PC-3 (cell line): ENCODE measurements around the gene TRPM7. TPM values are rescaled to one million over a fixed set of nuclear protein-coding genes. Genes with fewer than 3 reads are reported as not detected.

ENCODE experiments used
- ATAC-seq: fragments of 200-7000 bp; cut with Tn5 transposase; 2 replicates; pipeline ENCODE4 v1.9.1; 2020; ENCODE audit warnings: mild to moderate bottlenecking, moderate library complexity
- Bru-seq: library from RNA; stranded (reverse); fragments of 400-500 nt; gene quantifications from one replicate; lab custom pipeline; 2021; lab: Mats Ljungman, UMichigan
- BruChase-seq, 2 experiments: library from RNA; stranded (reverse); fragments of 400-500 nt; gene quantifications; one replicate each; lab custom pipeline; 2021; lab: Mats Ljungman, UMichigan
- BruUV-seq: library from RNA; stranded (reverse); fragments of 400-500 nt; replicated peaks from 2 replicates; lab custom pipeline; 2021; lab: Mats Ljungman, UMichigan
- CTCF ChIA-PET: fragments of 300-600 bp; sonication (Branson Sonifier 250); formaldehyde crosslinking; loops from one replicate; lab custom pipeline; 2022; ENCODE audit warnings: antibody characterized with exemption; lab: Charles Lee
- POLR2A ChIA-PET: fragments of 300-600 bp; sonication (Branson Sonifier 250); formaldehyde crosslinking; loops from one replicate; lab custom pipeline; 2022; ENCODE audit warnings: antibody characterized with exemption; ENCODE audit not compliant: unreplicated experiment; lab: Charles Lee
- DNase-seq: peaks from one replicate; pipeline ENCODE4 v3.0.0-alpha.2; 2015
- H2AFZ ChIP-seq: fragments of 300-600 bp; sonication (generic); 2 replicates; pipeline ENCODE4 v1.6.0; 2016; ENCODE audit warnings: antibody characterized with exemption, low read length
- H3F3A ChIP-seq: fragments of 300-600 bp; sonication (generic); one replicate; pipeline ENCODE4 v1.6.0; 2017; ENCODE audit warnings: antibody characterized with exemption, low read length, control low read depth, mild to moderate bottlenecking; ENCODE audit not compliant: unreplicated experiment
- H3K27ac ChIP-seq: fragments of 300-600 bp; sonication (generic); 2 replicates; pipeline ENCODE4 v1.5.1; 2016; ENCODE audit warnings: mild to moderate bottlenecking, low read length
- H3K27me3 ChIP-seq: fragments of 300-600 bp; sonication (generic); 2 replicates; pipeline ENCODE4 v1.6.1; 2016; ENCODE audit warnings: low read length, mixed read lengths
- H3K36me3 ChIP-seq: fragments of 300-600 bp; sonication (generic); 2 replicates; pipeline ENCODE4 v1.6.1; 2016; ENCODE audit warnings: low read depth, mixed run types, low read length, mixed read lengths
- H3K4me1 ChIP-seq: fragments of 300-600 bp; sonication (generic); 2 replicates; pipeline ENCODE4 v1.5.1; 2016; ENCODE audit warnings: low read length; ENCODE audit not compliant: insufficient read depth
- H3K4me2 ChIP-seq: fragments of 300-600 bp; sonication (generic); 2 replicates; pipeline ENCODE4 v1.6.0; 2016; ENCODE audit warnings: low read length
- H3K4me3 ChIP-seq: fragments of 300-600 bp; sonication (generic); 2 replicates; pipeline ENCODE4 v1.5.1; 2016; ENCODE audit warnings: mild to moderate bottlenecking, low read length, mixed read lengths
- H3K79me2 ChIP-seq: fragments of 300-600 bp; sonication (generic); 2 replicates; pipeline ENCODE4 v1.6.1; 2017; ENCODE audit warnings: low read length, mixed read lengths
- H3K9ac ChIP-seq: fragments of 300-600 bp; sonication (generic); 2 replicates; pipeline ENCODE4 v1.6.0; 2016; ENCODE audit warnings: mild to moderate bottlenecking, low read length
- H3K9me2 ChIP-seq: fragments of 300-600 bp; sonication (generic); replicated peaks from 2 replicates; pipeline ENCODE4 v1.6.1; 2016; ENCODE audit warnings: mixed run types, low read length, mixed read lengths
- H3K9me3 ChIP-seq: fragments of 300-600 bp; sonication (generic); 2 replicates; pipeline ENCODE4 v1.6.1; 2016; ENCODE audit warnings: low read length, mixed read lengths
- H4K20me1 ChIP-seq: fragments of 300-600 bp; sonication (generic); 2 replicates; pipeline ENCODE4 v1.6.1; 2016; ENCODE audit warnings: low read length, mixed read lengths
- CTCF ChIP-seq: fragments of 300-600 bp; sonication (generic); conservative IDR thresholded peaks from 2 replicates; pipeline ENCODE4 v1.5.1; 2017; ENCODE audit warnings: antibody characterized with exemption, low read depth, mild to moderate bottlenecking, low read length
- EZH2 ChIP-seq: fragments of 300-600 bp; sonication (generic); IDR thresholded peaks from one replicate; pipeline ENCODE4 v1.6.1; 2017; ENCODE audit warnings: antibody characterized with exemption, mild to moderate bottlenecking, low read length; ENCODE audit not compliant: unreplicated experiment
- EZH2phosphoT487 ChIP-seq: fragments of 300-600 bp; sonication (generic); IDR thresholded peaks from 2 replicates; pipeline ENCODE4 v1.6.1; 2018; ENCODE audit warnings: mild to moderate bottlenecking, antibody characterized with exemption, low read length, borderline replicate concordance
- intact Hi-C: fragments of 100-400 bp; cut with micrococcal nuclease; formaldehyde crosslinking; loops from 2 replicates; pipeline ENCODE4 v1.9.0; 2023
- long read RNA-seq: library from polyadenylated mRNA; unstranded; transcript quantifications from one replicate; pipeline ENCODE4 v2.0.0, GENCODE V29; 2021; ENCODE audit not compliant: unreplicated experiment
- total RNA-seq: library from RNA; depleted of rRNA; stranded (reverse); fragments of >200 nt; gene quantifications from 2 replicates; pipeline ENCODE4 v1.2.3, GENCODE V29; 2014; rRNA removed

TRPM7 gene
- total RNA-seq (13.3 and 16.8 TPM in 2 replicates), Bru-seq, nascent RNA (percentile 79 among the genes with signal in this experiment), BruChase-seq, experiment 1, labeled RNA remaining after a 6-hour chase (percentile 81 among the genes with signal in this experiment), BruChase-seq, experiment 2, labeled RNA remaining after a 2-hour chase (percentile 85 among the genes with signal in this experiment)
- long read RNA-seq, full-length matches to known transcripts: 1 of 22 reads
- long read RNA-seq, partial matches to known transcripts: 11 of 22 reads
- long read RNA-seq, other reads (novel, unspliced or antisense): 10 of 22 reads

GRCh38 chr15:50686469-50687301 is at the start of gene TRPM7:
Gene TRPM7 (minus strand): TSS chr15:50686797. CDS start chr15:50686533, 264 bp downstream.
- POLR2A ChIA-PET: interaction anchor here (0.6 kb wide), 1 partner anchor 198 kb away, joined by 3 read pairs; no protein-coding TSS in a partner anchor
- peaks cover 21% of the 10 kb centered on the region for H3K4me1 ChIP-seq
- peak within 1 kb of the TSS; percentile 99 for H2AFZ ChIP-seq
- TF ChIP-seq EZH2 (no peak), EZH2phosphoT487 (peak; percentile 88; the same call in 1 of the 2 replicates)
- H4K20me1 ChIP-seq: no peaks in the 10 kb centered on the region
- CTCF ChIA-PET: no interaction called here
- no peaks in the 10 kb centered on the region for H3K9me3 ChIP-seq
- H3K4me2 ChIP-seq: peak within 1 kb of the TSS; percentile 93
- no peaks in the 10 kb centered on the region for H3K36me3 ChIP-seq
- H3K27ac ChIP-seq: peak within 1 kb of the TSS; percentile 55
- no peaks in the 10 kb centered on the region for H3K9me2 ChIP-seq
- intact Hi-C loops: loop anchor here (5.0 kb wide), 1 partner anchor 81 kb away; the partner anchor contains the start of gene SPPL2A
- H3K79me2 ChIP-seq: peaks cover 48% of the 10 kb centered on the region
- H3K4me3 ChIP-seq: peak within 1 kb of the TSS; percentile 98
- BruUV-seq: no TSS peak
- peak within 1 kb of the TSS; percentile 79 for H3K9ac ChIP-seq
- DNase-seq: peak; percentile 80
- H3K27me3 ChIP-seq: no peaks in the 10 kb centered on the region
- ATAC-seq: peak; percentile 75
- no peaks in the 10 kb centered on the region for H3F3A ChIP-seq

- ATAC-seq (no peak), DNase-seq (no peak)
- CTCF ChIA-PET: no interaction called here
- H3K27ac ChIP-seq: no peak overlapping the region
- no peaks in the 10 kb centered on the region for H3K79me2 ChIP-seq
- no peak overlapping the region for H3K4me2 ChIP-seq
- no peaks in the 10 kb centered on the region for H4K20me1 ChIP-seq
- intact Hi-C loops: no loop called here
- no peaks in the 10 kb centered on the region for H3K9me3 ChIP-seq
- H3K36me3 ChIP-seq: no peaks in the 10 kb centered on the region; the same call in 1 of the 2 replicates
- H3K4me1 ChIP-seq: no peaks in the 10 kb centered on the region
- no peaks in the 10 kb centered on the region for H3F3A ChIP-seq
- BruUV-seq: no TSS peak
- H2AFZ ChIP-seq: no peak overlapping the region
- H3K9me2 ChIP-seq: no peaks in the 10 kb centered on the region
- no peaks in the 10 kb centered on the region for H3K27me3 ChIP-seq
- POLR2A ChIA-PET: no interaction called here
- no peak overlapping the region for H3K4me3 ChIP-seq
- H3K9ac ChIP-seq: no peak overlapping the region
- TF ChIP-seq EZH2 (no peak), EZH2phosphoT487 (no peak), CTCF (no peak)
Measured at GRCh38 chr15:50735156-50735555, 48.6 kb upstream of the TRPM7 start.

- intact Hi-C loops: no loop called here
- Histone ChIP-seq H4K20me1 (no peaks in the 10 kb centered on the region), H3K9ac (no peak overlapping the region), H3K4me3 (no peak overlapping the region), H2AFZ (no peak overlapping the region), H3K4me2 (no peak overlapping the region), H3K36me3 (no peaks in the 10 kb centered on the region; the same call in 1 of the 2 replicates), H3K9me2 (no peaks in the 10 kb centered on the region), H3F3A (no peaks in the 10 kb centered on the region), H3K9me3 (no peaks in the 10 kb centered on the region), H3K4me1 (no peaks in the 10 kb centered on the region), H3K27me3 (no peaks in the 10 kb centered on the region), H3K79me2 (no peaks in the 10 kb centered on the region), H3K27ac (no peak overlapping the region)
- BruUV-seq: no TSS peak
- no peak for TF ChIP-seq EZH2
- ChIA-PET POLR2A (no interaction called here), CTCF (no interaction called here)
- no peak for DNase-seq
- ATAC-seq: no peak
Measured at GRCh38 chr15:50726315-50726714, 39.7 kb upstream of the TRPM7 start.
